HepG2 (cell line): ENCODE results near the gene CPO. TPM values are rescaled to one million over a fixed set of nuclear protein-coding genes. Genes with fewer than 3 reads are reported as not detected.

Source experiments
- ATAC-seq: fragments of 200-7000 bp; cut with Tn5 transposase; 3 replicates; pipeline ENCODE4 v1.9.1; 2020; ENCODE audit warnings: mild to moderate bottlenecking, moderate library complexity
- BruUV-seq: library from RNA; stranded (reverse); fragments of 400-500 nt; replicated peaks from 2 replicates; lab custom pipeline; 2021; lab: Mats Ljungman, UMichigan
- CTCF ChIA-PET: fragments of 300-600 bp; formaldehyde crosslinking; extraction: SDS; loops from one replicate; lab custom pipeline; 2021; ENCODE audit warnings: low total read pairs, inconsistent platforms, low intra/inter-chr PET ratio; lab: Yijun Ruan, JAX
- POLR2A ChIA-PET: fragments of 350-600 bp; sonication (Branson Sonifier 250); formaldehyde crosslinking; loops from one replicate; lab custom pipeline; 2020; ENCODE audit warnings: antibody characterized with exemption, inconsistent platforms; lab: Yijun Ruan, JAX
- DNase-seq: peaks from one replicate; pipeline ENCODE4 v3.0.0-alpha.2; 2015; ENCODE audit warnings: low spot score
- FAIRE-seq: peaks from 3 replicates; lab custom pipeline; 2011; peaks lifted over from hg19 to GRCh38; lab: Jason Lieb, UNC
- H2AFZ ChIP-seq: one replicate; pipeline ENCODE4 v1.6.1; 2011; ENCODE audit warnings: low read length, inconsistent platforms
- H3K27ac ChIP-seq: fragments of 300-600 bp; 3 replicates; pipeline ENCODE4 v1.8.0; 2011; ENCODE audit warnings: mixed run types, mild to moderate bottlenecking, mixed read lengths, low read length, inconsistent platforms; ENCODE audit not compliant: insufficient read depth; ENCODE audit errors: extremely low read length
- H3K27me3 ChIP-seq, 2 experiments: fragments of 200-600 bp in 1 of 2; 2 replicates in 1 of 2; 3 replicates in 1 of 2; pipeline versions ENCODE4 v1.6.0 to v1.8.0; 2011; ENCODE audit warnings: low read length in 2 of 2, mild to moderate bottlenecking in 2 of 2, moderate library complexity in 2 of 2, inconsistent platforms in 1 of 2; ENCODE audit not compliant: insufficient read depth in 2 of 2, control insufficient read depth in 1 of 2
- H3K36me3 ChIP-seq, 2 experiments: fragments of 200-600 bp in 1 of 2; replicated peaks in 1 of 2; 2 replicates in 1 of 2; 3 replicates in 1 of 2; pipeline versions ENCODE4 v1.5.1 to v1.8.0; 2011; ENCODE audit warnings: low read length in 2 of 2, inconsistent platforms in 1 of 2; ENCODE audit not compliant: insufficient read depth in 2 of 2, control insufficient read depth in 1 of 2
- H3K4me1 ChIP-seq: 2 replicates; pipeline ENCODE4 v1.5.1; 2012; ENCODE audit warnings: low read length, inconsistent platforms; ENCODE audit not compliant: insufficient read depth
- H3K4me2 ChIP-seq: 2 replicates; pipeline ENCODE4 v1.6.0; 2011; ENCODE audit warnings: low read depth, low read length, inconsistent platforms
- H3K4me3 ChIP-seq, 3 experiments: fragments of 200-600 bp in 1 of 3; sonication (generic), shearing (Covaris generic) in 1 of 3; replicated peaks in 1 of 3; 2 replicates each; pipeline ENCODE4 v1.5.1; 2011 to 2016; ENCODE audit warnings: low read length in 3 of 3, inconsistent platforms in 2 of 3, low read depth in 2 of 3, mild to moderate bottlenecking in 2 of 3, control low read depth in 1 of 3, mixed read lengths in 1 of 3; ENCODE audit not compliant: insufficient read depth in 1 of 3
- H3K79me2 ChIP-seq: one replicate; pipeline ENCODE4 v1.6.1; 2011; ENCODE audit warnings: low read length, inconsistent platforms; ENCODE audit not compliant: insufficient read depth
- H3K9ac ChIP-seq: 2 replicates; pipeline ENCODE4 v1.6.0; 2011; ENCODE audit warnings: mild to moderate bottlenecking, low read depth, low read length, inconsistent platforms; ENCODE audit not compliant: insufficient read depth
- H3K9me3 ChIP-seq: 2 replicates; pipeline ENCODE4 v1.5.1; 2012; ENCODE audit warnings: mild to moderate bottlenecking, low read length
- H4K20me1 ChIP-seq: 2 replicates; pipeline ENCODE4 v1.6.0; 2011; ENCODE audit warnings: inconsistent platforms, mild to moderate bottlenecking, low read length, moderate library complexity; ENCODE audit not compliant: insufficient read depth
- MAFF ChIP-seq: IDR thresholded peaks from 2 replicates; pipeline ENCODE4 v1.6.1; 2011; ENCODE audit warnings: low read depth, low read length, improper control_type of control experiment
- MAFK ChIP-seq, 2 experiments: IDR thresholded peaks in 1 of 2; conservative IDR thresholded peaks in 1 of 2; 2 replicates each; pipeline ENCODE4 v1.6.1; 2011; ENCODE audit warnings: improper control_type of control experiment in 2 of 2, low read length in 2 of 2
- RFXAP ChIP-seq: sonication (generic); formaldehyde crosslinking; IDR thresholded peaks from 2 replicates; pipeline ENCODE4 v1.4.0; 2020; ENCODE audit warnings: missing genetic modification reagents, borderline replicate concordance
- RXRA ChIP-seq: sonication (generic); formaldehyde crosslinking; IDR thresholded peaks from 2 replicates; pipeline ENCODE4 v1.5.1; 2020; ENCODE audit warnings: missing genetic modification reagents
- SRSF9 ChIP-seq: fragments of 200-400 bp; formaldehyde crosslinking; IDR thresholded peaks from 2 replicates; pipeline ENCODE4 v1.6.1; 2018; ENCODE audit warnings: borderline replicate concordance, mild to moderate bottlenecking, low read depth, low read length; ENCODE audit not compliant: insufficient read depth, poor library complexity, severe bottlenecking
- TAF15 ChIP-seq: fragments of 200-400 bp; formaldehyde crosslinking; IDR thresholded peaks from one replicate; pipeline ENCODE4 v1.6.1; 2018; ENCODE audit warnings: mild to moderate bottlenecking, low read depth, low read length; ENCODE audit not compliant: poor library complexity, severe bottlenecking
- TCF7 ChIP-seq: sonication (generic); IDR thresholded peaks from 2 replicates; pipeline ENCODE4 v1.6.1; 2016; ENCODE audit warnings: antibody characterized with exemption, low read depth
- ZNF564 ChIP-seq: sonication (generic); formaldehyde crosslinking; IDR thresholded peaks from 2 replicates; pipeline ENCODE4 v1.8.1; 2023; ENCODE audit warnings: mild to moderate bottlenecking, missing genetic modification reagents
- ZNF720 ChIP-seq: sonication (generic); formaldehyde crosslinking; IDR thresholded peaks from 2 replicates; pipeline ENCODE4 v1.4.0; 2020; ENCODE audit warnings: missing genetic modification reagents
- WGBS: methylation state at CpG from one replicate; pipeline ENCODE4 v1.1.6; 2017; ENCODE audit warnings: low lambda C conversion rate; 5-methylcytosine and 5-hydroxymethylcytosine counted together
- in situ Hi-C: cut with HindIII; loops from 2 replicates; pipeline ENCODE4 v1.10.0; 2017; ENCODE audit warnings: low pct_unique_long_range_greater_than_20kb; ENCODE audit not compliant: extremely low pct_ligation_motif_present
- intact Hi-C: fragments of 100-400 bp; cut with micrococcal nuclease; formaldehyde crosslinking; loops from one replicate; pipeline ENCODE4 v1.10.0; 2022; ENCODE audit not compliant: unreplicated experiment
- polyA plus RNA-seq, 8 experiments: library from polyadenylated mRNA; depleted of rRNA in 3 of 8; stranded (reverse) in 7 of 8; unstranded in 1 of 8; fragments of >200 nt; fragmentation: Illumina TruSeq in 4 of 8; extraction: Trizol in 4 of 8; gene quantifications; 2 replicates each; pipeline versions ENCODE4 v1.2.1 to v1.2.3, GENCODE V29; 2011 to 2016; ENCODE audit warnings: low read depth in 4 of 8, missing spikeins in 1 of 8, mixed read lengths in 1 of 8; ENCODE audit not compliant: insufficient read depth in 1 of 8
- total RNA-seq, 5 experiments: library from RNA; depleted of rRNA; stranded (reverse); fragments of >200 nt; fragmentation: Illumina TruSeq; extraction: Trizol; gene quantifications; 2 replicates each; pipeline ENCODE4 v1.2.3, GENCODE V29; 2016; ENCODE audit warnings: low read depth in 1 of 5
- TF ChIP-seq, protein P1 (sequence below): sonication (generic); formaldehyde crosslinking; IDR thresholded peaks from 2 replicates; pipeline ENCODE4 v1.5.0; 2020; ENCODE audit warnings: mild to moderate bottlenecking, missing genetic modification reagents, moderate library complexity
- TF ChIP-seq, protein P2 (sequence below): sonication (generic); formaldehyde crosslinking; IDR thresholded peaks from 2 replicates; pipeline ENCODE4 v1.8.0; 2022; ENCODE audit warnings: mild to moderate bottlenecking, missing genetic modification reagents

The CPO gene
- total and polyA plus RNA-seq, 2 of the 13 experiments (the other 11 are each of a cell fraction or from before 2014, with no cell fraction given) = 0.07 TPM; not detected in 1

DNA sequence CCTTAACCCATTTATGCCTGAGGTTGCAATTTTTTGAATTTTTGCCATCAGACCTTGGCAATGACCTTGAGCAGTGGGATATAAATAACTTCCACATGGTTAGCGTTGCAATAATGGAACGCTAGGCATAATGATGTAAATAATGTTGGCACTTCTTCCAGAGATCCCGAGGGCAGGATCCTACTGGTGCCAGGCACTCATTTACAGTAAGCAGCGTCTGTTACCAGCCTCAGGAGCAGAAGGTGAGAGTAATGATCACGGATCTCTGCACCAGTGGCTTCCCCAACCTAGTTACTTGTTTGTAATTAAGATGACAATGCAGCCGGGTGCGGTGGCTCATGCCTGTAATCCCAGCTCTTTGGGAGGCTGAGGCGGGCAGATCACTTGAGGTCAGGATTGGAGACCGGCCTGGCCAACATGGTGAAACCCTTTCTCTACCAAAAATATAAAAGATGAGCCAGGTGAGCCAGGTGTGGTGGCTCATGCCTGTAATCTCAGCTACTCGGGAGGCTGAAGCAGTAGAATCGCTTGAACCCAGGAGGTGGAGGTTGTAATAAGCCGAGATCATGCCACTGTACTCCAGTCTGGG is 41.9 kb downstream of the CPO start:
- ChIA-PET POLR2A (no interaction called here), CTCF (interaction anchor here (0.6 to 1.3 kb wide), 2 partner anchors 450 to 494 kb away, joined by 3 to 8 read pairs; no protein-coding TSS in a partner anchor)
- FAIRE-seq (no peak), DNase-seq (no peak), ATAC-seq (no peak)
- Histone ChIP-seq H3K4me3 (no peak overlapping the region), H4K20me1 (no peaks in the 10 kb centered on the region), H3K36me3 (no peaks in the 10 kb centered on the region), H2AFZ (no peak overlapping the region), H3K27me3 (peaks cover 0 to 6% of the 10 kb centered on the region in 2 experiments; a peak in 1 of 5 replicates), H3K9me3 (no peaks in the 10 kb centered on the region), H3K79me2 (no peaks in the 10 kb centered on the region), H3K27ac (no peak overlapping the region), H3K4me1 (no peaks in the 10 kb centered on the region), H3K4me2 (no peak overlapping the region), H3K9ac (no peak overlapping the region)
- BruUV-seq = no TSS peak
- in situ Hi-C loops = loop anchor here (5.0 to 10.0 kb wide), 2 partner anchors 286 to 491 kb away; no protein-coding TSS in a partner anchor
- WGBS = 26% methylated on average over 12 of the region's 12 CpGs
- TF ChIP-seq ZNF720 (no peak), MAFF (peak; percentile 30; the same call in 1 of the 2 replicates), MAFK (conservative IDR thresholded peaks at IDR 0.05 in 1 of 2, IDR thresholded peaks at IDR 0.05 in 1 of 2; ENCODE audit: low read length in 2 of 2) (peak; percentile 36 to 44; a peak in 2 of 4 replicates)
- intact Hi-C loops = loop anchor here (1.0 to 10.0 kb wide), 2 partner anchors 184 to 494 kb away; partner anchors contain the start of gene KLF7

DNA sequence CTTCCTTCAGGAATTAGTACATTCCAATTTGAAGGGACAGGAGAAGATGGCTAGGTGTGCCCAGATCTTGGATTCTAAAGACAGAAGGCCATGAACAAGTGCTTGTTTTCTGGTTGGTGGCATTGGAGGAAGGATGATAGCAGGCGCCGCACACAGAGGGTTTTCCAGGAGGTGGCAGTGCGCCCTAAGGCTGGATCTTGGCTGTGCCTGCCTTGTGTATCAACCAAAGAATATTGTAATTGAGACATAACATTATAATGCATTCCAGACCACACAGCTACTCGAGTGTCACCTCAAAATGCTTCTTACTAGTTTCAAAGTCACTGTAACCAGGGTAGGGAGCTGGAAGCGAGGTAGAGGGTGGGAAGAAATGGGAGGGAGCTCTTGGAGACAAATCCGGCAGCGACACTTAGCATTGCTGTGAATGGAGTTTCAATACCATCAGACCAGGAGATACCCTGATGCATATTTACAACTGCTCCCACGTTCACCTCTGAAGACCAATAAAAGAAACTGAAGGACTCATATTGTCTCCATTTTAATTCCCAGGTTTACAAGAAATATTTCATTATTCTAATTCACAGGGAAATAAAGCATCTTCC is 42.5 kb downstream of the CPO start:
- Histone ChIP-seq H3K36me3 (no peaks in the 10 kb centered on the region), H3K27me3 (peaks cover 0 to 6% of the 10 kb centered on the region in 2 experiments; a peak in 1 of 5 replicates), H3K9ac (no peak overlapping the region), H3K4me2 (no peak overlapping the region), H3K27ac (no peak overlapping the region), H2AFZ (no peak overlapping the region), H3K9me3 (no peaks in the 10 kb centered on the region), H3K4me1 (no peaks in the 10 kb centered on the region), H3K4me3 (no peak overlapping the region), H4K20me1 (no peaks in the 10 kb centered on the region), H3K79me2 (no peaks in the 10 kb centered on the region)
- ATAC-seq (peak; percentile 86), FAIRE-seq (no peak), DNase-seq (no peak)
- 27% methylated on average over 8 of the region's 8 CpGs for WGBS
- ChIA-PET POLR2A (no interaction called here), CTCF (interaction anchor here (0.6 to 1.3 kb wide), 2 partner anchors 449 to 493 kb away, joined by 3 to 8 read pairs; no protein-coding TSS in a partner anchor)
- no TSS peak for BruUV-seq
- in situ Hi-C loops = loop anchor here (5.0 to 10.0 kb wide), 2 partner anchors 287 to 490 kb away; no protein-coding TSS in a partner anchor
- intact Hi-C loops = loop anchor here (1.0 to 10.0 kb wide), 2 partner anchors 183 to 493 kb away; partner anchors contain the start of gene KLF7
- TF ChIP-seq, protein P1, sequence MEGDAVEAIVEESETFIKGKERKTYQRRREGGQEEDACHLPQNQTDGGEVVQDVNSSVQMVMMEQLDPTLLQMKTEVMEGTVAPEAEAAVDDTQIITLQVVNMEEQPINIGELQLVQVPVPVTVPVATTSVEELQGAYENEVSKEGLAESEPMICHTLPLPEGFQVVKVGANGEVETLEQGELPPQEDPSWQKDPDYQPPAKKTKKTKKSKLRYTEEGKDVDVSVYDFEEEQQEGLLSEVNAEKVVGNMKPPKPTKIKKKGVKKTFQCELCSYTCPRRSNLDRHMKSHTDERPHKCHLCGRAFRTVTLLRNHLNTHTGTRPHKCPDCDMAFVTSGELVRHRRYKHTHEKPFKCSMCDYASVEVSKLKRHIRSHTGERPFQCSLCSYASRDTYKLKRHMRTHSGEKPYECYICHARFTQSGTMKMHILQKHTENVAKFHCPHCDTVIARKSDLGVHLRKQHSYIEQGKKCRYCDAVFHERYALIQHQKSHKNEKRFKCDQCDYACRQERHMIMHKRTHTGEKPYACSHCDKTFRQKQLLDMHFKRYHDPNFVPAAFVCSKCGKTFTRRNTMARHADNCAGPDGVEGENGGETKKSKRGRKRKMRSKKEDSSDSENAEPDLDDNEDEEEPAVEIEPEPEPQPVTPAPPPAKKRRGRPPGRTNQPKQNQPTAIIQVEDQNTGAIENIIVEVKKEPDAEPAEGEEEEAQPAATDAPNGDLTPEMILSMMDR = peak; percentile 67
- no peak for TF ChIP-seq TCF7
- TF ChIP-seq SRSF9 = no peak
- no peak for TF ChIP-seq RFXAP (CRISPR knock-in tag)
- no peak for TF ChIP-seq TAF15
- TF ChIP-seq, protein P2, sequence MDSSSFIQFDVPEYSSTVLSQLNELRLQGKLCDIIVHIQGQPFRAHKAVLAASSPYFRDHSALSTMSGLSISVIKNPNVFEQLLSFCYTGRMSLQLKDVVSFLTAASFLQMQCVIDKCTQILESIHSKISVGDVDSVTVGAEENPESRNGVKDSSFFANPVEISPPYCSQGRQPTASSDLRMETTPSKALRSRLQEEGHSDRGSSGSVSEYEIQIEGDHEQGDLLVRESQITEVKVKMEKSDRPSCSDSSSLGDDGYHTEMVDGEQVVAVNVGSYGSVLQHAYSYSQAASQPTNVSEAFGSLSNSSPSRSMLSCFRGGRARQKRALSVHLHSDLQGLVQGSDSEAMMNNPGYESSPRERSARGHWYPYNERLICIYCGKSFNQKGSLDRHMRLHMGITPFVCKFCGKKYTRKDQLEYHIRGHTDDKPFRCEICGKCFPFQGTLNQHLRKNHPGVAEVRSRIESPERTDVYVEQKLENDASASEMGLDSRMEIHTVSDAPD (CRISPR knock-in tag) = no peak
- TF ChIP-seq ZNF564 (CRISPR knock-in tag) = no peak
- TF ChIP-seq RXRA = no peak
